DOHH2 (cell line): ENCODE measurements around the gene CASP12.

Experiments
- CTCF ChIP-seq: fragments of 200-600 bp; sonication (generic); IDR thresholded peaks from one replicate; pipeline ENCODE4 v1.5.1; 2014; ENCODE audit warnings: antibody characterized with exemption, mild to moderate bottlenecking, low read depth, low read length; ENCODE audit not compliant: poor library complexity, severe bottlenecking
- EZH2phosphoT487 ChIP-seq: fragments of 200-600 bp; sonication (generic); IDR thresholded peaks from 2 replicates; pipeline ENCODE4 v1.6.1; 2017; ENCODE audit warnings: borderline replicate concordance, mild to moderate bottlenecking, antibody characterized with exemption, low read length, moderate library complexity, mixed read lengths

GRCh38 chr11:104908186-104908531 is 9.9 kb upstream of the CASP12 start:
- TF ChIP-seq CTCF (no peak), EZH2phosphoT487 (no peak)
